GM06990 (cell line): ENCODE measurements around the gene ADGRE1.

Source experiments
- DNase-seq: peaks from one replicate; pipeline ENCODE4 v3.0.0-alpha.2; 2011; ENCODE audit not compliant: insufficient read length; ENCODE audit errors: extremely low read depth
- H3K27me3 ChIP-seq: replicated peaks from 2 replicates; pipeline ENCODE4 v1.6.0; 2011; ENCODE audit warnings: low read length; ENCODE audit not compliant: control insufficient read depth, insufficient read depth
- H3K36me3 ChIP-seq: 2 replicates; pipeline ENCODE4 v1.5.1; 2011; ENCODE audit warnings: low read length; ENCODE audit not compliant: control insufficient read depth, insufficient read depth
- H3K4me3 ChIP-seq: replicated peaks from 2 replicates; pipeline ENCODE4 v1.5.1; 2011; ENCODE audit warnings: low read depth, mild to moderate bottlenecking, control low read depth, low read length
- TF ChIP-seq, protein P1 (sequence below): IDR thresholded peaks from 2 replicates; pipeline ENCODE4 v1.5.1; 2011; ENCODE audit warnings: low read length, control low read depth, mild to moderate bottlenecking, inconsistent platforms; ENCODE audit not compliant: insufficient read depth, poor library complexity, severe bottlenecking

Gene ADGRE1

DNA sequence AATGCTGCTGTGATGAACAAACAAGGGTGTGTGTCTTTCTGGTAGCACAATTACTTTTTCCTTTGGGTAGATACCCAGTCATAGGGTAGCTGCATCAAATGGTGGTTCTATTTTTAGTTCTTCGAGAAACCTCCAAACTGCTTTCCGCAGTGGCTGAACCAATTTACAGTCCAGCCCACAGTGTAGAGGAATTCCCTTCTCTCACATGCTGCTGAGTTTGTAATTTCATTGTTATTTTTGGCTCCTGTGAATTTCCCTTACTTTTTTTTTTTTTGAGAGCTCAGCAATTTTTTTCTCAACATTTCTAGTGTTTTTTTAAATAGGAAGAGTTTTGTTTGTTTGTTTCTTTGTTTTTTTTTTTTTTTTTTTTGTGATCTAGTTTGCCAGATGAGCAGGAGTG is 37.5 kb upstream of the ADGRE1 start:
- TF ChIP-seq, protein P1, sequence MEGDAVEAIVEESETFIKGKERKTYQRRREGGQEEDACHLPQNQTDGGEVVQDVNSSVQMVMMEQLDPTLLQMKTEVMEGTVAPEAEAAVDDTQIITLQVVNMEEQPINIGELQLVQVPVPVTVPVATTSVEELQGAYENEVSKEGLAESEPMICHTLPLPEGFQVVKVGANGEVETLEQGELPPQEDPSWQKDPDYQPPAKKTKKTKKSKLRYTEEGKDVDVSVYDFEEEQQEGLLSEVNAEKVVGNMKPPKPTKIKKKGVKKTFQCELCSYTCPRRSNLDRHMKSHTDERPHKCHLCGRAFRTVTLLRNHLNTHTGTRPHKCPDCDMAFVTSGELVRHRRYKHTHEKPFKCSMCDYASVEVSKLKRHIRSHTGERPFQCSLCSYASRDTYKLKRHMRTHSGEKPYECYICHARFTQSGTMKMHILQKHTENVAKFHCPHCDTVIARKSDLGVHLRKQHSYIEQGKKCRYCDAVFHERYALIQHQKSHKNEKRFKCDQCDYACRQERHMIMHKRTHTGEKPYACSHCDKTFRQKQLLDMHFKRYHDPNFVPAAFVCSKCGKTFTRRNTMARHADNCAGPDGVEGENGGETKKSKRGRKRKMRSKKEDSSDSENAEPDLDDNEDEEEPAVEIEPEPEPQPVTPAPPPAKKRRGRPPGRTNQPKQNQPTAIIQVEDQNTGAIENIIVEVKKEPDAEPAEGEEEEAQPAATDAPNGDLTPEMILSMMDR = no peak
- DNase-seq = no peak
- Histone ChIP-seq H3K36me3 (peaks cover 19% of the 10 kb centered on the region), H3K4me3 (no peak overlapping the region), H3K27me3 (no peaks in the 10 kb centered on the region)

DNA sequence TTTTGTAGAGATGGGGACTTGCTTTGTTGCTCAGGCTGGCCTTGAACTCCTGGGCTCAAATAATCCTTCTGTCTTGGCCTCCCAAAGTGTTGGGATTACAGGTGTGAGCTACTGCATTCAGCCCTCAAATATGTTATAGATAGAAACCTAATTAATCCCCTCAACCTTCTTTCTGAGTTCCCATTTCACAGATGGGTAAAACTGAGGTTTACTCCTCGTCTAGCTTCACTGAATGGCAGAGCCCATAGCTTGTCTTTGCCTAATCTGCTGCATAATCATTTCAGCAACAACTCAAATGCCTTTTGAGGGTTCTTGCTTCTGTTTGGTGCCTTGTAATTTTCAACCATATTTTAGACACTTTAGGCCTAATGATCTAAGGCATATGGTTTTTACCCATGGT is 36.0 kb upstream of the ADGRE1 start:
- no peaks in the 10 kb centered on the region for H3K27me3 ChIP-seq
- no peak overlapping the region for H3K4me3 ChIP-seq
- peaks cover 20% of the 10 kb centered on the region for H3K36me3 ChIP-seq
- TF ChIP-seq, protein P1 = no peak
- no peak for DNase-seq

DNA sequence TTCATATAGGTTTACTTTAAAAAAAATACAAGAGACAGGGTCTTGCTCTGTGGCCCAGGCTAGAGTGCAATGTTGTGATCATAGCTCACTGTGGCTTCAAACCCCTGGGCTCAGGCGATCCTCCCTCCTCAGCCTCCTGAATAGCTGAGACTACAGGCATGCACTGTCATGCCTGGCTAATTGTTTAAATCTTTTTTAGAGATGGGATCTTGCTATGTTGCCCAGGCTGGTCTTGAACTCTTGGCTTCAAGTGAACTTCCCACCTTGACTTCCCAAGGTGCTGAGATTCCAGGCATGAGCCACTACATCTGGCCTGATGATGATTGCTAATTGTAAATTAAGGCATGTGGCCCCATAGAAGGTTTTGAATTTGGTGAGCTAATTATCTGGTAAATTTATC is 35.4 kb upstream of the ADGRE1 start:
- TF ChIP-seq, protein P1 = no peak
- no peak overlapping the region for H3K4me3 ChIP-seq
- H3K27me3 ChIP-seq = no peaks in the 10 kb centered on the region
- peaks cover 23% of the 10 kb centered on the region for H3K36me3 ChIP-seq
- DNase-seq = no peak

DNA sequence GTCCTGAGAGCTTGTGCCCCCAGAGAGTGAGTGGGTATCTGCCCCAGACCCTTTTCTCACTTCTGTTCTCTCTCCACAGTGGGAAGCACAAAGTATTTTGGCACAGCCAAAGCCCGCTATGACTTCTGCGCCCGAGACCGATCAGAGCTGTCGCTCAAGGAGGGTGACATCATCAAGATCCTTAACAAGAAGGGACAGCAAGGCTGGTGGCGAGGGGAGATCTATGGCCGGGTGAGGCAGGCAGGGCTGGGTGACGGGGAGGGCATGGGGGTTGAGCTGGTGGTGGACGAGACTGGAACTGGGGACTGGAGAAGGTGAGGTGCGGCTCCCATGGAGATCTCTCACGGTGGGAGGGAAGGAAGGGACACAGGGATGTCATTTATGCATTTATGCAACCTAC is 33.5 kb upstream of the ADGRE1 start:
- TF ChIP-seq, protein P1 = no peak
- DNase-seq = no peak
- H3K36me3 ChIP-seq = peaks cover 21% of the 10 kb centered on the region
- H3K4me3 ChIP-seq = no peak overlapping the region
- H3K27me3 ChIP-seq = no peaks in the 10 kb centered on the region

DNA sequence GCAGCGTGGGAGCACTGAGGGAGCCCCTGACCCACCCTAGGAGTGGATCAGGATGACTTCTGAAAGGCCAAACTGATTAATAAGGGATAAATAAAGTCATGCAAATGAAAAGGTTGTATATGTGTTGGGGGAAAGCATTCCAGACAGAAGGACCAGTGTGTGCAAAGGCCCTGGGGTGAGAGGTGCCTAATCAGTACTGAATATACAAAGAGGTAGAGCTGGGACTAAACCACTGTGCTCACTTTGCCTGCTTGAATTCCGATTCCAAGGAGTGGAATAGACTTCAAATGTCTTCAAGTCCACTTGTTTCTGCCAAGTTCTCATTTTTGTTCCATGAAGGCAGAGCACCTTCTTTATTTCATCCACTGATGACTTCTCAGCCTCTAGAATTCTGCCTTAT is 32.6 kb upstream of the ADGRE1 start:
- H3K27me3 ChIP-seq = no peaks in the 10 kb centered on the region
- peaks cover 21% of the 10 kb centered on the region for H3K36me3 ChIP-seq
- no peak overlapping the region for H3K4me3 ChIP-seq
- TF ChIP-seq, protein P1 = no peak
- no peak for DNase-seq

DNA sequence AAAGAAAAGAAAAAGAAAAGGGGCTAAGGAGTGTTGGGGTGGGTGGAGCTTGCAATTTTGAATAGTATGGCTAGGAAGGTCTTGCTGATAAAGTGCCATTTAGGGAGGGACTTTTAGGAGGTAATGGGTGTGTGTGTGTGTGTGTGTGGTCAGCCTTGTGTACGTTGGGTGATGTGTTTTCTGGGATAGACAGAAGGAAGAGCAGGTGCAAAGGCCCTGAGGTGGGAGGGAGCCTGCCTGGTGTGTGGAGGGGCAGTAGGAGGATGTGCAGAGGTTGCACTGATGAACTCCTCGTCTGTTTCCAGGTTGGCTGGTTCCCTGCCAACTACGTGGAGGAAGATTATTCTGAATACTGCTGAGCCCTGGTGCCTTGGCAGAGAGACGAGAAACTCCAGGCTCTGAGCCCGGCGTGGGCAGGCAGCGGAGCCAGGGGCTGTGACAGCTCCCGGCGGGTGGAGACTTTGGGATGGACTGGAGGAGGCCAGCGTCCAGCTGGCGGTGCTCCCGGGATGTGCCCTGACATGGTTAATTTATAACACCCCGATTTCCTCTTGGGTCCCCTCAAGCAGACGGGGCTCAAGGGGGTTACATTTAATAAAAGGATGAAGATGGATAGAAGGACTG is 30.5 kb upstream of the ADGRE1 start:
- DNase-seq = no peak
- Histone ChIP-seq H3K4me3 (no peak overlapping the region), H3K36me3 (peaks cover 19% of the 10 kb centered on the region), H3K27me3 (no peaks in the 10 kb centered on the region)
- TF ChIP-seq, protein P1 = no peak
